Fibroblast of mammary gland (primary cell): ENCODE results near the gene GPC6.
A peak's percentile ranks its signal among the peaks of the same experiment; 100 is the strongest.

Experiments
- DNase-seq: peaks from one replicate; pipeline ENCODE4 v3.0.0-alpha.2; 2010; ENCODE audit warnings: low read depth
- H3K4me3 ChIP-seq: 2 replicates; pipeline ENCODE4 v1.5.1; 2011; ENCODE audit warnings: low read depth, mild to moderate bottlenecking, low read length, moderate library complexity; ENCODE audit not compliant: control insufficient read depth
- TF ChIP-seq, protein P1 (sequence below): conservative IDR thresholded peaks from 2 replicates; pipeline ENCODE4 v1.5.1; 2011; ENCODE audit warnings: low read depth, low read length, inconsistent platforms; ENCODE audit not compliant: control insufficient read depth, insufficient read depth

The GPC6 gene

DNA sequence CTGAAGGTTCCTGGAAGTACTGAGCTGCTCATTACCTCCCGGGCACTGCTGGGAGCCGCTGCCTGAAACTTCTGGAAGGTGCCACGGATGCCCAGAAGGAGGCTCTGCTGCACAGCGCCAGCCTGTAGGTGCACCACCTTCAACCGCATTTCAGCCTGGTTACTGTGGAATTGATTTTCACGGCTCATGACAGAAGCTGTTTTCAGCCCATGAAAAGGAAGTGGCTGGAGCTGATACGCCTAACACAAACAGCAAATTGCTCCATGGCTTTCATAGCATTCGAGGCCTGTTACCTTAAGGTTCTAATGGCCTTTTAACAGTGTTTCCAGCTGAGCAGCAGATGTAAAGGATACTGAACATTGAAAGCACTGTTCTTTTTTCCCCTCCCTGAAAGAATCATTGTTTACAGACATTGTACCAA lies 22.0 kb downstream of the GPC6 start:
- TF ChIP-seq, protein P1, sequence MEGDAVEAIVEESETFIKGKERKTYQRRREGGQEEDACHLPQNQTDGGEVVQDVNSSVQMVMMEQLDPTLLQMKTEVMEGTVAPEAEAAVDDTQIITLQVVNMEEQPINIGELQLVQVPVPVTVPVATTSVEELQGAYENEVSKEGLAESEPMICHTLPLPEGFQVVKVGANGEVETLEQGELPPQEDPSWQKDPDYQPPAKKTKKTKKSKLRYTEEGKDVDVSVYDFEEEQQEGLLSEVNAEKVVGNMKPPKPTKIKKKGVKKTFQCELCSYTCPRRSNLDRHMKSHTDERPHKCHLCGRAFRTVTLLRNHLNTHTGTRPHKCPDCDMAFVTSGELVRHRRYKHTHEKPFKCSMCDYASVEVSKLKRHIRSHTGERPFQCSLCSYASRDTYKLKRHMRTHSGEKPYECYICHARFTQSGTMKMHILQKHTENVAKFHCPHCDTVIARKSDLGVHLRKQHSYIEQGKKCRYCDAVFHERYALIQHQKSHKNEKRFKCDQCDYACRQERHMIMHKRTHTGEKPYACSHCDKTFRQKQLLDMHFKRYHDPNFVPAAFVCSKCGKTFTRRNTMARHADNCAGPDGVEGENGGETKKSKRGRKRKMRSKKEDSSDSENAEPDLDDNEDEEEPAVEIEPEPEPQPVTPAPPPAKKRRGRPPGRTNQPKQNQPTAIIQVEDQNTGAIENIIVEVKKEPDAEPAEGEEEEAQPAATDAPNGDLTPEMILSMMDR: no peak
- no peak overlapping the region for H3K4me3 ChIP-seq
- DNase-seq: no peak

DNA sequence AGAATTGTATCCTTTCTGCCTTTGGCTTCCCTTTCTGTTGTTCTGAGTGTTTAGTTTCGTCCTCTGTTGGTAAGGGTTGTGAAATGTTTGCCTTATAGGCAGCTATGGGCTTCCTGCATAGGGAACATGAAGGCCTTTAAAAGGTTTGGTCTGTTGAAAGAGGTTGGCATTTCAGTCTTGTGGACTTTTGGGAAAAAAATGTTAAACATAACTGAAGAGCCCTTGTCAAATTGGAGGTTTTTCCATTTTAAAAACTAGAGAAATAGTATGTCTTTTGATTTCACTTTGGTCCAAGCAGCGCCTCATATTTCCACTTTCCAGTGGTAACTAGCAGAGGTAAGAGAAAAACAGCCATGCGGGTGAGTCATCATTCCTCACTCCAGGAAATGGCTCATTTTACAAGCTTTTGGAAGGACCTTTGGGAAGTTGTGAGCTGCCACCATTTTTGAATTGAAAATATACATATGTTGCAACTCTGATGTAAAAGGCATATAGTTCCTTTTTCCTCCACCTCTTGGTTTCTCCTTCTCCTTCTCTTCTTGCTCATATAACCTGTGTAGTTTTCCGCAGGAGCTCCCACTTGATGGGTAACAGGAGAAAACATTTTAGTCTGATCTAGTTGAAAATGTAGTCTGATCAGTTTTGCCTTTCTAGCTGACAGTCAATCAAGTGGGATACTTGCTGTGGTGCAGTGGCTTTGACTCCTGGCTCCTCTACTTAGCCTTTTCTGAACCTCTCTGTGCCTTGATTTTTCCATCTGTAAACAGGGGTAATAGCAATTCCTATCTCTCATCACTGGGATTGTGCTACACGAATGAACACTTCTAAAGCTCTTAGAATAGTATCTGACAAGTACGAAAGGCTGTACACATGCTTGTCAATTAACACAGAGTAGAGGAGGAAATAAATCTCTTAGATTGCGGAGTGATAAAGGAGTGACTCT lies 23.0 kb downstream of the GPC6 start:
- peak; percentile 93 for DNase-seq
- TF ChIP-seq, protein P1: no peak
- no peak overlapping the region for H3K4me3 ChIP-seq

DNA sequence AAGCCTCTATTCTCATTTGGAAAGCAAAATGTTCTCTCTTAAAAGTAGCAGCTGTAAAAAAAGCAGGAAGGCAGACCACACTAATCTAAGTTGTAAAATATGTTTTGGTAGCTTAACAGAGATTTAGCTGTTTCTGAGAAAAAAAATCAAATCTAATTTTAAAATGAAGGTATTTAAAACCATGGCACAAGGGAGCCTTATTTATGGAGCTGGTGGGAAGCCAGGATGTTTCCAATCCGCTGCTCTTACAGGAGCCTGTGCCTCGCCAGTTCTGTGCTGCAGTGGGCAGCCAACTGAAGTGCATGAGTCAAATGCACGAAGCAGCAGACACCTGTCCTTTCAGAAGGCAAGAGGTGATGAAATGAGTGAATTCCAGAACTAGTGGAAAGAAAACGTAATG lies 28.2 kb downstream of the GPC6 start:
- H3K4me3 ChIP-seq: no peak overlapping the region
- TF ChIP-seq, protein P1: no peak
- no peak for DNase-seq

DNA sequence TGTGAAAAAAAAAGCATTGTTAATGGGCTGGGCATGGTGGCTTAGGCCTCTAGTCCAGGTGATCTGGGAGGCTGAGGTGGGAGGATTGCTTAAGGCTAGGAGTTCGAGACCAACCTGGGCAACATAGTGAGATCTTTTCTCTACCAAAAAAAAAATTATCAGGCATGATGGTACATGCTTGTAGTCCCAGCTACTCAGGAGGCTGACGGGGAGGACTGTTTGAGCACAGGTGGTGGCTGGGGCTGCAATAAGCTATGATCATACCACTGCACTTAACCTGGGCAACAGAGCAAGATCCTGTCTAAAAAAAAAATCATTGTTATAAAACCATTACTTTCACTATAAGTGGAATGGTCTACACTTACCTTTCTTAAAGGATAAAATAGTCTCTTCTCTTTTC lies 30.4 kb downstream of the GPC6 start:
- TF ChIP-seq, protein P1: no peak
- no peak for DNase-seq

DNA sequence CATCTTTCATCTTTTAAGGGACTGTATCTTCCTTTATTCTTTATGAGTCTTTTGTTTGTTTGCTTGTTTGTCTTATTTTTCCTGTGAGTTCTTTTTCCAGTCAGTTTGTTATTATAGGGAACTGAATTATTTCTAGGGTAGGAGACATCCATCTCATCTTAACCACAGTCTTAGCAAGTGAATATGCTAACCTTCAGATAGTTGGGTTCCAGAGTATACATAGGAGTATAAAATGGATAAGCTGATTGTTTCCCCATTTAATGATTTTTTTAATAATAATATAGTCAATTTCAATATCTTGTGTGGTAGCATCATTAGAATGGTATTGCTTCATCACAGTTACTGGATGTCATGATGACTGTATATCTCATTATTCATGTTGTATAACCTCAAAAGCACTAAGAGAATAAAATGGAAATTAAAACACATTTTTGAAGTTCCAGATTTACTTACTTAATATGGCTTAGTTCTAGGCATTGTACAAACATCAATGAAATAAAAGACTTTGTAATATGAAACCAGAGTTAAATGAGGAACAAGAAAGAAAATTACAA lies 33.0 kb downstream of the GPC6 start:
- TF ChIP-seq, protein P1: no peak
- no peak overlapping the region for H3K4me3 ChIP-seq
- DNase-seq: peak; percentile 58

More for the DNA sequence above, 30.4 kb downstream of the GPC6 start:
- no peak overlapping the region for H3K4me3 ChIP-seq

DNA sequence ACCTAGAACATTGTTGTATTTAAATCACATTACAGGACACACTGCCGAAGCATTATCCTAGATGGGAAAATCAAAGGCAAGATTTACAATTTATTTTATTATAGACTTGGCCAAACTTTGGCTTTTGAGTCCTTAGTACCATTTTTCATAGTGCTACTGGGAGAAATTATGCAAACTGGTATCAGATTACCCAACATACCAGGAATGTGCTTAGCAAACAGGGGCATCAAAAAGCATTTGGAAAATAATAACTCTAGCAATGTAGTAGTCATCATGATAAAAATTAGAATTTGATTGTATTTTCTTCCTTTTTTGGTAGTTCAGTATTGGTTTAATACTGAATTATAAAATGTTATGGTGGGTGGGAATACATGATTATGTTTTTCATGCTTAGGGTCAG lies 34.0 kb downstream of the GPC6 start:
- TF ChIP-seq, protein P1: no peak
- H3K4me3 ChIP-seq: no peak overlapping the region
- DNase-seq: peak; percentile 44
